Suprapubic skin (tissue), 4 donors: ENCODE data around the gene JMJD4. TPM values are rescaled to one million over a fixed set of nuclear protein-coding genes. Genes with fewer than 3 reads are reported as not detected.
A peak's percentile ranks its signal among the peaks of the same experiment; 100 is the strongest.

ENCODE experiments used
- DNase-seq, 2 donors: peaks; one replicate each; pipeline ENCODE4 v3.0.0-alpha.2; 2019; ENCODE audit warnings: low spot score in 2 of 2
- H3K27ac ChIP-seq: fragments of 200-600 bp; sonication (generic); one replicate; pipeline ENCODE4 v1.5.1; 2019
- H3K27me3 ChIP-seq: fragments of 200-600 bp; sonication (generic); one replicate; pipeline ENCODE4 v1.5.1; 2019
- H3K36me3 ChIP-seq: fragments of 200-600 bp; sonication (generic); one replicate; pipeline ENCODE4 v1.5.1; 2019
- H3K4me1 ChIP-seq: fragments of 200-600 bp; sonication (generic); one replicate; pipeline ENCODE4 v1.5.1; 2019
- H3K4me3 ChIP-seq: fragments of 200-600 bp; sonication (generic); one replicate; pipeline ENCODE4 v1.5.1; 2019; ENCODE audit warnings: mild to moderate bottlenecking
- H3K9me3 ChIP-seq: fragments of 200-600 bp; sonication (generic); one replicate; pipeline ENCODE4 v1.5.1; 2019
- EP300 ChIP-seq: sonication (generic); formaldehyde crosslinking; IDR thresholded peaks from one replicate; pipeline ENCODE4 v1.6.1; 2017; ENCODE audit warnings: antibody characterized with exemption
- POLR2A ChIP-seq, 2 donors: fragments of 450-650 bp; IDR thresholded peaks; one replicate each; pipeline ENCODE4 v1.6.1; 2017; ENCODE audit warnings: antibody characterized with exemption in 2 of 2, mild to moderate bottlenecking in 2 of 2, moderate library complexity in 2 of 2
- POLR2AphosphoS5 ChIP-seq, 3 donors: sonication (generic); formaldehyde crosslinking; IDR thresholded peaks; one replicate each; pipeline ENCODE4 v1.6.1; 2017; ENCODE audit warnings: antibody characterized with exemption in 3 of 3
- WGBS: methylation state at CpG from one replicate; pipeline ENCODE4 v1.1.5; 2018; 5-methylcytosine and 5-hydroxymethylcytosine counted together
- total RNA-seq, 4 donors: library from RNA; depleted of rRNA; stranded (reverse); fragments of >200 nt; gene quantifications; one replicate each; pipeline ENCODE4 v1.1.0, GENCODE V29; 2016
- TF ChIP-seq, protein P1 (sequence below), 2 donors: fragments of 200-600 bp in 1 of 2; fragments of 450-650 bp in 1 of 2; sonication (generic) in 1 of 2; IDR thresholded peaks; one replicate each; pipeline ENCODE4 v1.5.1; 2016 to 2019; ENCODE audit warnings: antibody characterized with exemption in 2 of 2, mild to moderate bottlenecking in 1 of 2, moderate library complexity in 1 of 2

JMJD4 gene
- total RNA-seq, 4 donors from 2014 or later, result 9.9 to 24.2 (median 16.5) TPM

GRCh38 chr1:227779685-227780084, 44.6 kb upstream of the JMJD4 start:
- WGBS, result 91% methylated on average over 7 of the region's 7 CpGs
- H3K27me3 ChIP-seq, result no peaks in the 10 kb centered on the region
- no peaks in the 10 kb centered on the region for H3K4me1 ChIP-seq
- H3K36me3 ChIP-seq, result peaks cover 26% of the 10 kb centered on the region
- no peak overlapping the region for H3K4me3 ChIP-seq
- TF ChIP-seq, protein P1, sequence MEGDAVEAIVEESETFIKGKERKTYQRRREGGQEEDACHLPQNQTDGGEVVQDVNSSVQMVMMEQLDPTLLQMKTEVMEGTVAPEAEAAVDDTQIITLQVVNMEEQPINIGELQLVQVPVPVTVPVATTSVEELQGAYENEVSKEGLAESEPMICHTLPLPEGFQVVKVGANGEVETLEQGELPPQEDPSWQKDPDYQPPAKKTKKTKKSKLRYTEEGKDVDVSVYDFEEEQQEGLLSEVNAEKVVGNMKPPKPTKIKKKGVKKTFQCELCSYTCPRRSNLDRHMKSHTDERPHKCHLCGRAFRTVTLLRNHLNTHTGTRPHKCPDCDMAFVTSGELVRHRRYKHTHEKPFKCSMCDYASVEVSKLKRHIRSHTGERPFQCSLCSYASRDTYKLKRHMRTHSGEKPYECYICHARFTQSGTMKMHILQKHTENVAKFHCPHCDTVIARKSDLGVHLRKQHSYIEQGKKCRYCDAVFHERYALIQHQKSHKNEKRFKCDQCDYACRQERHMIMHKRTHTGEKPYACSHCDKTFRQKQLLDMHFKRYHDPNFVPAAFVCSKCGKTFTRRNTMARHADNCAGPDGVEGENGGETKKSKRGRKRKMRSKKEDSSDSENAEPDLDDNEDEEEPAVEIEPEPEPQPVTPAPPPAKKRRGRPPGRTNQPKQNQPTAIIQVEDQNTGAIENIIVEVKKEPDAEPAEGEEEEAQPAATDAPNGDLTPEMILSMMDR (IDR thresholded peaks at IDR 0.05), result no peak
- no peak for TF ChIP-seq EP300
- TF ChIP-seq POLR2AphosphoS5 (IDR thresholded peaks at IDR 0.05), result no peak
- no peak for TF ChIP-seq POLR2A (IDR thresholded peaks at IDR 0.05)
- H3K9me3 ChIP-seq, result no peaks in the 10 kb centered on the region
- DNase-seq, result peak; percentile 49 to 56
- no peak overlapping the region for H3K27ac ChIP-seq

DNA sequence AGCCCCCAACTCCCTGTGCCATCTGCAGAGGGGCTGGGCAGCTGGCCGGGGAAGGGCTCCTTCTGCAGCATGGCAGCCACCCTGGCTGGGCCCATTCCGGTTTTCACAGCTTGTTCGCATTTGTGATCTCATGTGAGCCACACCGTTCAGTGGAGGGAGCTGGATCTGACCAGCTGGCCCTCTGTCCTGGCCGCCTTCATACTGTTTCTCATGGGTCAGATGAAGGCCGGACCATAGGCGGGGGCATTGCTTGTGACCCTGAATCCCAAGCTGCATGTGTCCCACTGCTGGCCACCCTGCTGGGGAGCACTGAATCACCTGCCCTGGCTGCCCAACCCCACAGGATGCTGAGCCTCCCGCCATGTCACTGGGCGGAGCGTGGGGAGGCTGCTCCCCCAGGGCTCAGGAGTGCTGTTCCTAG, 43.9 kb upstream of the JMJD4 start:
- WGBS, result 90% methylated on average over 5 of the region's 10 CpGs
- H3K4me3 ChIP-seq, result no peak overlapping the region
- H3K9me3 ChIP-seq, result no peaks in the 10 kb centered on the region
- peak; percentile 46 to 57 for DNase-seq
- H3K4me1 ChIP-seq, result no peaks in the 10 kb centered on the region
- TF ChIP-seq, protein P1 (IDR thresholded peaks at IDR 0.05), result no peak
- TF ChIP-seq POLR2AphosphoS5 (IDR thresholded peaks at IDR 0.05) (no peak), POLR2A (IDR thresholded peaks at IDR 0.05) (no peak), EP300 (no peak)
- H3K27ac ChIP-seq, result no peak overlapping the region
- peaks cover 26% of the 10 kb centered on the region for H3K36me3 ChIP-seq
- H3K27me3 ChIP-seq, result no peaks in the 10 kb centered on the region

DNA sequence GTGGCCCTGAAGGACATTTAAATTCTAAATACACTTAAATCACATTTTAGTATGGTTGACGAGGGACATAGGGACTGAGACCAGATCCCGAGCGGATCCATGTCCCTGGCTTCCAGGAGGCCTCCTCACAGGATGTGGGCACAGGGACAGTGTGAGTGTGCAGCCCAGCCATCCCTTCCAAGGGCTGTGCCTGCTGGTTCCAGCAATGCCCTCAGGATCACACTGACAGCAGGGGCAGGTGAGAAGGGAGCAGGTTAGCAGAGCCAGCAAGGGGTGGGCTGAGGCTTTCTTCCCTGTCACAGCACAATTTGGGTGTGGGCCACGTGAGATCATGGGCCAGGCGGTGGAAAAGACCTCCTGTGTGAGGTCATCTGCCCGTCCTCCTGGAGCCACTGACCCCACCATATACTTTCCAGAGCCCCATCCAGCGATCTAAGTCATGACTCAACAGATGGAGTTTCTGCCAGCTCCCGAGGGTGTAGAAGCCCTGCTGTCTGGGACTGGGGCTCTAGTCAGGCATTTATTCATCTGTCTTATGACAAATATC, 43.4 kb upstream of the JMJD4 start:
- no peak overlapping the region for H3K4me3 ChIP-seq
- 80% methylated on average over 6 of the region's 8 CpGs for WGBS
- no peak overlapping the region for H3K27ac ChIP-seq
- TF ChIP-seq, protein P1 (IDR thresholded peaks at IDR 0.05), result no peak
- TF ChIP-seq EP300, result no peak
- TF ChIP-seq POLR2A (IDR thresholded peaks at IDR 0.05), result no peak
- no peak for TF ChIP-seq POLR2AphosphoS5 (IDR thresholded peaks at IDR 0.05)
- no peaks in the 10 kb centered on the region for H3K27me3 ChIP-seq
- peaks cover 26% of the 10 kb centered on the region for H3K36me3 ChIP-seq
- DNase-seq, result peak in 1 of 2 donors; percentile 33
- H3K4me1 ChIP-seq, result no peaks in the 10 kb centered on the region
- no peaks in the 10 kb centered on the region for H3K9me3 ChIP-seq

GRCh38 chr1:227777646-227778045, 42.5 kb upstream of the JMJD4 start:
- peaks cover 26% of the 10 kb centered on the region for H3K36me3 ChIP-seq
- no peaks in the 10 kb centered on the region for H3K9me3 ChIP-seq
- H3K27ac ChIP-seq, result no peak overlapping the region
- no peaks in the 10 kb centered on the region for H3K4me1 ChIP-seq
- H3K4me3 ChIP-seq, result no peak overlapping the region
- TF ChIP-seq POLR2AphosphoS5 (IDR thresholded peaks at IDR 0.05) (no peak), EP300 (no peak), POLR2A (IDR thresholded peaks at IDR 0.05) (no peak)
- TF ChIP-seq, protein P1 (IDR thresholded peaks at IDR 0.05), result no peak
- WGBS, result 98% methylated on average over 4 of the region's 4 CpGs
- DNase-seq, result peak in 1 of 2 donors; percentile 38
- H3K27me3 ChIP-seq, result no peaks in the 10 kb centered on the region

- WGBS, result 96% methylated on average over 11 of the region's 11 CpGs
- DNase-seq, result peak in 1 of 2 donors; percentile 46
Observed at GRCh38 chr1:227777156-227777555, 42.1 kb upstream of the JMJD4 start.

More at GRCh38 chr1:227777156-227777555, 42.1 kb upstream of the JMJD4 start:
- no peaks in the 10 kb centered on the region for H3K9me3 ChIP-seq
- no peak overlapping the region for H3K4me3 ChIP-seq
- TF ChIP-seq POLR2A (IDR thresholded peaks at IDR 0.05) (no peak), EP300 (no peak), POLR2AphosphoS5 (IDR thresholded peaks at IDR 0.05) (no peak)
- TF ChIP-seq, protein P1 (IDR thresholded peaks at IDR 0.05), result no peak
- H3K27me3 ChIP-seq, result no peaks in the 10 kb centered on the region
- H3K27ac ChIP-seq, result no peak overlapping the region
- peaks cover 21% of the 10 kb centered on the region for H3K36me3 ChIP-seq
- H3K4me1 ChIP-seq, result no peaks in the 10 kb centered on the region
